ENCODE measurements around the gene NAGPA.

DNA sequence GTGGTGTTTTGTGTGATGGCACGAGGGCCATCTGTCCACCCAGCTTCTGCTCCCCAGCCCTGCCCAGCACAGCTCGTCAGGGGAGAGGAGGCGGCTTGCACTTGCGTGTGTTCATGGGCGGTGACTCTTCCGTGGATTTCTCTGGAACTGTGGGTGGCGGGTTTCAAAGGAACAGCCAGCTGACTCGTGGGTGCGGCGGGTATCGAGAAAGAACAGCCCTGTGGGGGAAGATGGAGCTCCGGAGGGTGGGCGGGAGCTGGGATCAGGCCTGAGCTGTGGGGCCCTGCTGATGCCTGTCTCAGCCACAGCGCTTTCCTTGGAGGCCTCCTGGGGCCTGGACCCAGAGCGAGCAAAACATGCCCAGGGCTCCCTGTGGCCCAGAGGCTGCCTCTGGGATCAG, 13.2 kb downstream of the NAGPA start:
- TF ChIP-seq, protein P1, sequence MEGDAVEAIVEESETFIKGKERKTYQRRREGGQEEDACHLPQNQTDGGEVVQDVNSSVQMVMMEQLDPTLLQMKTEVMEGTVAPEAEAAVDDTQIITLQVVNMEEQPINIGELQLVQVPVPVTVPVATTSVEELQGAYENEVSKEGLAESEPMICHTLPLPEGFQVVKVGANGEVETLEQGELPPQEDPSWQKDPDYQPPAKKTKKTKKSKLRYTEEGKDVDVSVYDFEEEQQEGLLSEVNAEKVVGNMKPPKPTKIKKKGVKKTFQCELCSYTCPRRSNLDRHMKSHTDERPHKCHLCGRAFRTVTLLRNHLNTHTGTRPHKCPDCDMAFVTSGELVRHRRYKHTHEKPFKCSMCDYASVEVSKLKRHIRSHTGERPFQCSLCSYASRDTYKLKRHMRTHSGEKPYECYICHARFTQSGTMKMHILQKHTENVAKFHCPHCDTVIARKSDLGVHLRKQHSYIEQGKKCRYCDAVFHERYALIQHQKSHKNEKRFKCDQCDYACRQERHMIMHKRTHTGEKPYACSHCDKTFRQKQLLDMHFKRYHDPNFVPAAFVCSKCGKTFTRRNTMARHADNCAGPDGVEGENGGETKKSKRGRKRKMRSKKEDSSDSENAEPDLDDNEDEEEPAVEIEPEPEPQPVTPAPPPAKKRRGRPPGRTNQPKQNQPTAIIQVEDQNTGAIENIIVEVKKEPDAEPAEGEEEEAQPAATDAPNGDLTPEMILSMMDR (conservative IDR thresholded peaks at IDR 0.05; ENCODE audit: low read depth in 2 of 2): no peak
- TF ChIP-seq EZH2phosphoT487 (IDR thresholded peaks at IDR 0.05; ENCODE audit: unreplicated experiment) (no peak), EZH2 (IDR thresholded peaks at IDR 0.05; ENCODE audit: low read depth, unreplicated experiment) (no peak), POLR2AphosphoS5 (IDR thresholded peaks at IDR 0.05; ENCODE audit: low read depth) (no peak), CREB1 (CRISPR knock-in tag; IDR thresholded peaks at IDR 0.05; ENCODE audit: low read depth) (no peak), STAT1 (IDR thresholded peaks at IDR 0.05; ENCODE audit: unreplicated experiment) (no peak)
- TF ChIP-seq, protein P2, sequence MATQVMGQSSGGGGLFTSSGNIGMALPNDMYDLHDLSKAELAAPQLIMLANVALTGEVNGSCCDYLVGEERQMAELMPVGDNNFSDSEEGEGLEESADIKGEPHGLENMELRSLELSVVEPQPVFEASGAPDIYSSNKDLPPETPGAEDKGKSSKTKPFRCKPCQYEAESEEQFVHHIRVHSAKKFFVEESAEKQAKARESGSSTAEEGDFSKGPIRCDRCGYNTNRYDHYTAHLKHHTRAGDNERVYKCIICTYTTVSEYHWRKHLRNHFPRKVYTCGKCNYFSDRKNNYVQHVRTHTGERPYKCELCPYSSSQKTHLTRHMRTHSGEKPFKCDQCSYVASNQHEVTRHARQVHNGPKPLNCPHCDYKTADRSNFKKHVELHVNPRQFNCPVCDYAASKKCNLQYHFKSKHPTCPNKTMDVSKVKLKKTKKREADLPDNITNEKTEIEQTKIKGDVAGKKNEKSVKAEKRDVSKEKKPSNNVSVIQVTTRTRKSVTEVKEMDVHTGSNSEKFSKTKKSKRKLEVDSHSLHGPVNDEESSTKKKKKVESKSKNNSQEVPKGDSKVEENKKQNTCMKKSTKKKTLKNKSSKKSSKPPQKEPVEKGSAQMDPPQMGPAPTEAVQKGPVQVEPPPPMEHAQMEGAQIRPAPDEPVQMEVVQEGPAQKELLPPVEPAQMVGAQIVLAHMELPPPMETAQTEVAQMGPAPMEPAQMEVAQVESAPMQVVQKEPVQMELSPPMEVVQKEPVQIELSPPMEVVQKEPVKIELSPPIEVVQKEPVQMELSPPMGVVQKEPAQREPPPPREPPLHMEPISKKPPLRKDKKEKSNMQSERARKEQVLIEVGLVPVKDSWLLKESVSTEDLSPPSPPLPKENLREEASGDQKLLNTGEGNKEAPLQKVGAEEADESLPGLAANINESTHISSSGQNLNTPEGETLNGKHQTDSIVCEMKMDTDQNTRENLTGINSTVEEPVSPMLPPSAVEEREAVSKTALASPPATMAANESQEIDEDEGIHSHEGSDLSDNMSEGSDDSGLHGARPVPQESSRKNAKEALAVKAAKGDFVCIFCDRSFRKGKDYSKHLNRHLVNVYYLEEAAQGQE (IDR thresholded peaks at IDR 0.05; ENCODE audit: unreplicated experiment): no peak
- TF ChIP-seq, protein P3, sequence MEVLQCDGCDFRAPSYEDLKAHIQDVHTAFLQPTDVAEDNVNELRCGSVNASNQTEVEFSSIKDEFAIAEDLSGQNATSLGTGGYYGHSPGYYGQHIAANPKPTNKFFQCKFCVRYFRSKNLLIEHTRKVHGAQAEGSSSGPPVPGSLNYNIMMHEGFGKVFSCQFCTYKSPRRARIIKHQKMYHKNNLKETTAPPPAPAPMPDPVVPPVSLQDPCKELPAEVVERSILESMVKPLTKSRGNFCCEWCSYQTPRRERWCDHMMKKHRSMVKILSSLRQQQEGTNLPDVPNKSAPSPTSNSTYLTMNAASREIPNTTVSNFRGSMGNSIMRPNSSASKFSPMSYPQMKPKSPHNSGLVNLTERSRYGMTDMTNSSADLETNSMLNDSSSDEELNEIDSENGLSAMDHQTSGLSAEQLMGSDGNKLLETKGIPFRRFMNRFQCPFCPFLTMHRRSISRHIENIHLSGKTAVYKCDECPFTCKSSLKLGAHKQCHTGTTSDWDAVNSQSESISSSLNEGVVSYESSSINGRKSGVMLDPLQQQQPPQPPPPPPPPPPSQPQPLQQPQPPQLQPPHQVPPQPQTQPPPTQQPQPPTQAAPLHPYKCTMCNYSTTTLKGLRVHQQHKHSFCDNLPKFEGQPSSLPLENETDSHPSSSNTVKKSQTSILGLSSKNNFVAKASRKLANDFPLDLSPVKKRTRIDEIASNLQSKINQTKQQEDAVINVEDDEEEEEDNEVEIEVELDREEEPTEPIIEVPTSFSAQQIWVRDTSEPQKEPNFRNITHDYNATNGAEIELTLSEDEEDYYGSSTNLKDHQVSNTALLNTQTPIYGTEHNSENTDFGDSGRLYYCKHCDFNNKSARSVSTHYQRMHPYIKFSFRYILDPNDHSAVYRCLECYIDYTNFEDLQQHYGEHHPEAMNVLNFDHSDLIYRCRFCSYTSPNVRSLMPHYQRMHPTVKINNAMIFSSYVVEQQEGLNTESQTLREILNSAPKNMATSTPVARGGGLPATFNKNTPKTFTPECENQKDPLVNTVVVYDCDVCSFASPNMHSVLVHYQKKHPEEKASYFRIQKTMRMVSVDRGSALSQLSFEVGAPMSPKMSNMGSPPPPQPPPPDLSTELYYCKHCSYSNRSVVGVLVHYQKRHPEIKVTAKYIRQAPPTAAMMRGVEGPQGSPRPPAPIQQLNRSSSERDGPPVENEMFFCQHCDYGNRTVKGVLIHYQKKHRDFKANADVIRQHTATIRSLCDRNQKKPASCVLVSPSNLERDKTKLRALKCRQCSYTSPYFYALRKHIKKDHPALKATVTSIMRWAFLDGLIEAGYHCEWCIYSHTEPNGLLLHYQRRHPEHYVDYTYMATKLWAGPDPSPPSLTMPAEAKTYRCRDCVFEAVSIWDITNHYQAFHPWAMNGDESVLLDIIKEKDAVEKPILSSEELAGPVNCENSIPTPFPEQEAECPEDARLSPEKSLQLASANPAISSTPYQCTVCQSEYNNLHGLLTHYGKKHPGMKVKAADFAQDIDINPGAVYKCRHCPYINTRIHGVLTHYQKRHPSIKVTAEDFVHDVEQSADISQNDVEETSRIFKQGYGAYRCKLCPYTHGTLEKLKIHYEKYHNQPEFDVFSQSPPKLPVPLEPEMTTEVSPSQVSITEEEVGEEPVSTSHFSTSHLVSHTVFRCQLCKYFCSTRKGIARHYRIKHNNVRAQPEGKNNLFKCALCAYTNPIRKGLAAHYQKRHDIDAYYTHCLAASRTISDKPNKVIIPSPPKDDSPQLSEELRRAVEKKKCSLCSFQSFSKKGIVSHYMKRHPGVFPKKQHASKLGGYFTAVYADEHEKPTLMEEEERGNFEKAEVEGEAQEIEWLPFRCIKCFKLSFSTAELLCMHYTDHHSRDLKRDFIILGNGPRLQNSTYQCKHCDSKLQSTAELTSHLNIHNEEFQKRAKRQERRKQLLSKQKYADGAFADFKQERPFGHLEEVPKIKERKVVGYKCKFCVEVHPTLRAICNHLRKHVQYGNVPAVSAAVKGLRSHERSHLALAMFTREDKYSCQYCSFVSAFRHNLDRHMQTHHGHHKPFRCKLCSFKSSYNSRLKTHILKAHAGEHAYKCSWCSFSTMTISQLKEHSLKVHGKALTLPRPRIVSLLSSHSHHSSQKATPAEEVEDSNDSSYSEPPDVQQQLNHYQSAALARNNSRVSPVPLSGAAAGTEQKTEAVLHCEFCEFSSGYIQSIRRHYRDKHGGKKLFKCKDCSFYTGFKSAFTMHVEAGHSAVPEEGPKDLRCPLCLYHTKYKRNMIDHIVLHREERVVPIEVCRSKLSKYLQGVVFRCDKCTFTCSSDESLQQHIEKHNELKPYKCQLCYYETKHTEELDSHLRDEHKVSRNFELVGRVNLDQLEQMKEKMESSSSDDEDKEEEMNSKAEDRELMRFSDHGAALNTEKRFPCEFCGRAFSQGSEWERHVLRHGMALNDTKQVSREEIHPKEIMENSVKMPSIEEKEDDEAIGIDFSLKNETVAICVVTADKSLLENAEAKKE (CRISPR knock-in tag; IDR thresholded peaks at IDR 0.05): no peak
- TF ChIP-seq, protein P4, sequence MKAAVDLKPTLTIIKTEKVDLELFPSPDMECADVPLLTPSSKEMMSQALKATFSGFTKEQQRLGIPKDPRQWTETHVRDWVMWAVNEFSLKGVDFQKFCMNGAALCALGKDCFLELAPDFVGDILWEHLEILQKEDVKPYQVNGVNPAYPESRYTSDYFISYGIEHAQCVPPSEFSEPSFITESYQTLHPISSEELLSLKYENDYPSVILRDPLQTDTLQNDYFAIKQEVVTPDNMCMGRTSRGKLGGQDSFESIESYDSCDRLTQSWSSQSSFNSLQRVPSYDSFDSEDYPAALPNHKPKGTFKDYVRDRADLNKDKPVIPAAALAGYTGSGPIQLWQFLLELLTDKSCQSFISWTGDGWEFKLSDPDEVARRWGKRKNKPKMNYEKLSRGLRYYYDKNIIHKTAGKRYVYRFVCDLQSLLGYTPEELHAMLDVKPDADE (IDR thresholded peaks at IDR 0.05): no peak
